Body of pancreas (tissue), 4 donors: ENCODE results near the gene ARHGAP26. TPM values are rescaled to one million over a fixed set of nuclear protein-coding genes. Genes with fewer than 3 reads are reported as not detected.

ENCODE experiments used
- ATAC-seq: fragments of 150-250 bp; one replicate; pipeline ENCODE4 v1.9.1; 2016
- DNase-seq, 4 donors: peaks; one replicate each; pipeline ENCODE4 v3.0.0-alpha.2; 2019
- H3K27ac ChIP-seq, 4 donors: fragments of 200-600 bp; sonication (generic); 1 replicate in 3 of 4; 2 replicates in 1 of 4; pipeline versions ENCODE4 v1.5.1 to v1.6.1; 2016 to 2019; ENCODE audit warnings: mild to moderate bottlenecking in 1 of 4, mixed read lengths in 1 of 4, moderate library complexity in 1 of 4
- H3K27me3 ChIP-seq, 2 donors: fragments of 200-600 bp; sonication (generic); one replicate each; pipeline ENCODE4 v1.6.0; 2016; ENCODE audit warnings: mild to moderate bottlenecking in 1 of 2
- H3K36me3 ChIP-seq, 2 donors: fragments of 200-600 bp; sonication (generic); replicated peaks in 1 of 2; 2 replicates each; pipeline ENCODE4 v1.5.1; 2016; ENCODE audit warnings: low read depth in 2 of 2; ENCODE audit not compliant: insufficient read depth in 1 of 2
- H3K4me1 ChIP-seq: fragments of 200-600 bp; sonication (generic); one replicate; pipeline ENCODE4 v1.6.0; 2016
- H3K4me3 ChIP-seq, 2 donors: fragments of 200-600 bp; sonication (generic); 1 replicate in 1 of 2; 2 replicates in 1 of 2; pipeline ENCODE4 v1.5.1; 2016 to 2019
- H3K9me3 ChIP-seq, 3 donors: fragments of 200-600 bp; sonication (generic); 1 replicate in 2 of 3; 2 replicates in 1 of 3; pipeline ENCODE4 v1.5.1; 2016
- POLR2A ChIP-seq, 3 donors: fragments of 450-650 bp; IDR thresholded peaks; one replicate each; pipeline ENCODE4 v1.6.1; 2016; ENCODE audit warnings: antibody characterized with exemption in 3 of 3, mild to moderate bottlenecking in 2 of 3
- WGBS, 2 donors: methylation state at CpG; one replicate each; pipeline ENCODE4 v1.1.5; 2017; 5-methylcytosine and 5-hydroxymethylcytosine counted together
- intact Hi-C: fragments of 100-400 bp; cut with DNase I; formaldehyde crosslinking; loops from one replicate; pipeline ENCODE4 v1.15.1; 2023
- total RNA-seq, 2 donors: library from RNA; depleted of rRNA; stranded (reverse); fragments of >200 nt; gene quantifications; one replicate each; pipeline ENCODE4 v1.1.0, GENCODE V29; 2016
- TF ChIP-seq, protein P1 (sequence below), 7 experiments: fragments of 450-650 bp in 4 of 7; fragments of 200-600 bp in 3 of 7; sonication (generic) in 3 of 7; IDR thresholded peaks; one replicate each; pipeline ENCODE4 v1.5.1; 2016 to 2019; ENCODE audit warnings: antibody characterized with exemption in 7 of 7

ARHGAP26 gene
- total RNA-seq, 2 donors from 2014 or later, result 12.5 to 14.2 TPM

DNA sequence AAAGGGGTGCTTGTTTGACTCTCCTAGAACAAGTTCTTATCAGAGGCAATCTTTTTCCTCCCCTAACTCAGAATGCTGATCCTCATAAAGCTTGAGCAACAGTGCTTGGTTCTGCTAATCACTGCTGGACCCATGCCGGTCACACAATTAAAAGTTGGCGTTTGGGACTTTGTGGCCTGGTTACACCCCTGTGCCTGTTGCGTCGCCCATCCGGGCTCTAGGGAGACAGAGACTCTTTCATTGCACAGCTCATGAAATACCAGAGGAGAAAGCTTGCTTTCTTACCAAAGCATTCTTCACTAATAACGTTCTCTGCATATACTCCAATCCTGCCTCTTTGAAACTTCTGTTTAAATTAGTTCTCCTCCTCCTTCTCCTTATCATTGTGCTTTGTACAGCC lies 332.2 kb downstream of the ARHGAP26 start:
- whole genome bisulfite sequencing, 2 donors, result 82 to 86% methylated on average over 6 of the region's 6 CpGs
- H3K27ac ChIP-seq, result no peak overlapping the region

DNA sequence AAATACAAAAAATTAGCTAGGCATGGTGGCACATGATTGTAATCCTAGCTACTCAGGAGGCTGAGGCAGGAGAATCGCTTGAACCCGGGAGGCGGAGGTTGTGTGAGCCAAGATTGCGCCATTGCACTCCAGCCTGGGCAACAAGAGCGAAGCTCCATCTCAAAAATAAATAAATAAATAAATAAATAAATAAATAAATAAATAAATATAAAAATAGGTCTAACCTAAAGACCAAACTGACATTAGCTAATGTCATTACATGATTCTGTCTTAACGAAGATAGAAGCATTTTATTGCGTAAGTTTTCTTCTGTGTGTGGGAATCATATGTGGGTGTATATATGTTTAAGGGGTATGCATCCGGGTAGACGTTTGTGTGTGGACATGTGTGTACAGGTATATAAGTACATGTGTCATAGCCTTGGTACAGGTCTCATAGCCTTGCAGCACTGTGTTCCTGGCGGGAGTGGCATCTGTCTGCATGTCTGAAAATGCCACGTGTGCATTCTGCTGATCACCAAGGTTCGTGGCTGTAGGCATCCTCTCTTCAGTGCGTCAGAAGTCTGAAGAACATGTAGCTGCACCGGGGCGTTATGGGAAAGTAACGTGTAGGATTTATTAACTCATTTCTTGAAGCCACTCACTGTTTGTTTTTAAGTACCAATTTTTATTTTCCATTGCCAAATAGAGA lies 335.2 kb downstream of the ARHGAP26 start:
- no peak overlapping the region for H3K4me3 ChIP-seq
- intact Hi-C loops, result no loop called here
- no peak for ATAC-seq

More for the DNA sequence above, 332.2 kb downstream of the ARHGAP26 start:
- intact Hi-C loops, result no loop called here
- Histone ChIP-seq H3K27me3 (no peaks in the 10 kb centered on the region), H3K4me3 (no peak overlapping the region), H3K36me3 (no peaks in the 10 kb centered on the region), H3K4me1 (peaks cover 8% of the 10 kb centered on the region), H3K9me3 (no peaks in the 10 kb centered on the region)
- ATAC-seq (no peak), DNase-seq (no peak)
- TF ChIP-seq, protein P1, sequence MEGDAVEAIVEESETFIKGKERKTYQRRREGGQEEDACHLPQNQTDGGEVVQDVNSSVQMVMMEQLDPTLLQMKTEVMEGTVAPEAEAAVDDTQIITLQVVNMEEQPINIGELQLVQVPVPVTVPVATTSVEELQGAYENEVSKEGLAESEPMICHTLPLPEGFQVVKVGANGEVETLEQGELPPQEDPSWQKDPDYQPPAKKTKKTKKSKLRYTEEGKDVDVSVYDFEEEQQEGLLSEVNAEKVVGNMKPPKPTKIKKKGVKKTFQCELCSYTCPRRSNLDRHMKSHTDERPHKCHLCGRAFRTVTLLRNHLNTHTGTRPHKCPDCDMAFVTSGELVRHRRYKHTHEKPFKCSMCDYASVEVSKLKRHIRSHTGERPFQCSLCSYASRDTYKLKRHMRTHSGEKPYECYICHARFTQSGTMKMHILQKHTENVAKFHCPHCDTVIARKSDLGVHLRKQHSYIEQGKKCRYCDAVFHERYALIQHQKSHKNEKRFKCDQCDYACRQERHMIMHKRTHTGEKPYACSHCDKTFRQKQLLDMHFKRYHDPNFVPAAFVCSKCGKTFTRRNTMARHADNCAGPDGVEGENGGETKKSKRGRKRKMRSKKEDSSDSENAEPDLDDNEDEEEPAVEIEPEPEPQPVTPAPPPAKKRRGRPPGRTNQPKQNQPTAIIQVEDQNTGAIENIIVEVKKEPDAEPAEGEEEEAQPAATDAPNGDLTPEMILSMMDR (IDR thresholded peaks at IDR 0.05), result no peak
- no peak for TF ChIP-seq POLR2A (IDR thresholded peaks at IDR 0.05)

GRCh38 chr5:143106174-143106573 lies 336.0 kb downstream of the ARHGAP26 start:
- Histone ChIP-seq H3K36me3 (no peaks in the 10 kb centered on the region), H3K9me3 (no peaks in the 10 kb centered on the region), H3K4me1 (peaks cover 31% of the 10 kb centered on the region), H3K27me3 (no peaks in the 10 kb centered on the region), H3K27ac (no peak overlapping the region), H3K4me3 (no peak overlapping the region)
- peak; percentile 70 to 82 (median 82) for DNase-seq
- TF ChIP-seq, protein P1 (IDR thresholded peaks at IDR 0.05), result peak in 6 of 7 experiments; percentile 19 to 72 (median 56)
- no peak for TF ChIP-seq POLR2A (IDR thresholded peaks at IDR 0.05)
- WGBS, 2 donors, result 21 to 45% methylated on average over 6 of the region's 6 CpGs
- ATAC-seq, result peak; percentile 97
- intact Hi-C loops, result no loop called here

More for the DNA sequence above, 335.2 kb downstream of the ARHGAP26 start:
- DNase-seq, result no peak
- no peak for TF ChIP-seq POLR2A (IDR thresholded peaks at IDR 0.05)
- TF ChIP-seq, protein P1 (IDR thresholded peaks at IDR 0.05), result no peak
- WGBS, 2 donors, result 78 to 81% methylated on average over 16 of the region's 16 CpGs
- Histone ChIP-seq H3K27ac (no peak overlapping the region), H3K4me1 (peaks cover 30% of the 10 kb centered on the region), H3K27me3 (no peaks in the 10 kb centered on the region), H3K36me3 (no peaks in the 10 kb centered on the region), H3K9me3 (no peaks in the 10 kb centered on the region)

DNA sequence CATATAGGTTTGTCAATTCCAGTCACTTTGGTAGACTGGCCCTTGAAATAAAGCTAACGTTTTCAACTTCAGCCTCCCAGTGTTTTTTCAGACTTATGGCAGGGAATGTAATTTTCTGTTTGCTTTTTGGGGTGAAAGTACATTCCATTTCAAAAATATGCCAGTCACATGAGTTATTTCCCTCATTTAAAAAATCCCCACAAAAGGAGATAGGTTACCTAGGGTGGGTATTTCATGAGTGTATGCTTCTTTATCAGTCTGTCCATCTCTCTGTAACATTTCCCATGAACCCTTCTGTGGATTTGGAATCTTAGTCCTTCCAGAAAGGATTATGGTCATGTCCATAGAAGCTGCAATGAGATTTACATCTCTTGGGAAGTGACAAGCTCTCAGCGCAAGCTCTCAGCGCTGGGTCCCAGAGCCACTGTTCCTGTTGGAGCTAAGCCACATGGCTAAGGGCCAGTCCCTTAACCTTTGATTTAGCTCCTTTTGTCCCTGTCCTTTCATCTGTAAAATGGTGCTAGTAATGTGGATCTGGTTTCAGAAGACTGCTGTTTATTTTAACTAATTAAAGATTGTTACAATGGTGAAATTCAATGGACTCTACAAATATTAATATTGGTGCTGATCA lies 338.4 kb downstream of the ARHGAP26 start:
- no peaks in the 10 kb centered on the region for H3K36me3 ChIP-seq
- no peaks in the 10 kb centered on the region for H3K27me3 ChIP-seq
- H3K4me3 ChIP-seq, result no peak overlapping the region
- DNase-seq (peak; percentile 65 to 83 (median 73)), ATAC-seq (peak; percentile 48)
- intact Hi-C loops, result no loop called here
- no peak for TF ChIP-seq POLR2A (IDR thresholded peaks at IDR 0.05)
- TF ChIP-seq, protein P1 (IDR thresholded peaks at IDR 0.05), result no peak
- 4 to 10% methylated on average over 3 of the region's 3 CpGs for WGBS, 2 donors
- H3K4me1 ChIP-seq, result peaks cover 31% of the 10 kb centered on the region
- no peaks in the 10 kb centered on the region for H3K9me3 ChIP-seq
- peak overlapping the region in 1 of 4 donors; percentile 24 for H3K27ac ChIP-seq
